Activated T-cell treated with anti-CD3 and anti-CD28 coated beads, Interleukin-2, amount 50 U/mL, for 24 hours (primary cell): ENCODE measurements around the gene INTS7.
"Not testable (repeated sequence)": the region's sequence is repeated elsewhere in the genome, so short reads cannot be mapped to it uniquely, and the experiment has no call there.

Experiments
- DNase-seq: peaks from one replicate; pipeline ENCODE4 v3.0.0-alpha.2; 2020
- H3K27ac Mint-ChIP-seq: 2 replicates; pipeline ENCODE4 v1.8.0; 2020; ENCODE audit warnings: mild to moderate bottlenecking, mixed read lengths
- H3K27me3 Mint-ChIP-seq: 2 replicates; pipeline ENCODE4 v1.8.0; 2020; ENCODE audit warnings: mixed read lengths
- H3K36me3 Mint-ChIP-seq: 2 replicates; pipeline ENCODE4 v1.8.0; 2020; ENCODE audit warnings: low read depth, mixed read lengths
- H3K4me1 Mint-ChIP-seq: 2 replicates; pipeline ENCODE4 v1.8.0; 2020; ENCODE audit warnings: low read depth, mixed read lengths
- H3K4me3 Mint-ChIP-seq: 2 replicates; pipeline ENCODE4 v1.8.0; 2020; ENCODE audit warnings: mild to moderate bottlenecking, moderate library complexity, mixed read lengths
- H3K9me3 Mint-ChIP-seq: 2 replicates; pipeline ENCODE4 v1.8.0; 2020; ENCODE audit warnings: mixed read lengths

The INTS7 gene

DNA sequence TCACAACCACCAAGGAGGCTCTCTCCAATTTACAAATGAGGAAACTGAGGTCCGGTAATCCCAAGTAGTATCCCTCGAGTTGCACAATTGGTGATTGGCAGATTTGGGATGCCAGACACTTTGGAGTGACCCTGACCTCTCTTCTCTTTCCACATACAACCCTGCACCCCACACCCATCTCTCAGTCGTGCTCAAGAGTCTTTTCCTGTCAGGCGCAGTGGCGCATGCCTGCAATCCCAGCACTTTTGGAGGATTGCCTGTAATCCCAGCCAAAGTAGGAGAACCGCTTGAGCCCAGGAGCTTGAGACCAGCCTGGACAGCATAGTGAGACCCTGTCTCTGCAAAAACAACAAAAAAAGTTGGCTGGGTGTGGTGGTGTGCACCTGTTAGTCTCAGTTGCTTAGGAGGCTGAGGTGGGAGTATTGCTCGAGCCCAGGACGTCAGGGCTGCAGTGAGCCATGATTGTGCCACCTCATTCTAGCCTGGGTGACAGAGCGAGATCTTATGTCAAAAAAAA lies 113.7 kb downstream of the INTS7 start:
- DNase-seq, result no peak
- Mint-ChIP-seq H3K4me1 (no peaks in the 10 kb centered on the region), H3K36me3 (no peaks in the 10 kb centered on the region), H3K9me3 (no peaks in the 10 kb centered on the region), H3K27me3 (peaks cover 13% of the 10 kb centered on the region), H3K4me3 (no peak overlapping the region), H3K27ac (no peak overlapping the region)

GRCh38 chr1:211920602-211921226 lies 114.6 kb downstream of the INTS7 start:
- H3K4me1 Mint-ChIP-seq, result no peaks in the 10 kb centered on the region

GRCh38 chr1:211920141-211920572 lies 115.2 kb downstream of the INTS7 start:
- H3K27ac Mint-ChIP-seq, result no peak overlapping the region
- H3K36me3 Mint-ChIP-seq, result no peaks in the 10 kb centered on the region

More at GRCh38 chr1:211920602-211921226, 114.6 kb downstream of the INTS7 start:
- DNase-seq, result no peak
- Mint-ChIP-seq H3K9me3 (no peaks in the 10 kb centered on the region), H3K4me3 (no peak overlapping the region), H3K27ac (no peak overlapping the region), H3K27me3 (peaks cover 13% of the 10 kb centered on the region), H3K36me3 (no peaks in the 10 kb centered on the region)

GRCh38 chr1:211918843-211919414 lies 116.4 kb downstream of the INTS7 start:
- Mint-ChIP-seq H3K9me3 (no peaks in the 10 kb centered on the region), H3K4me1 (no peaks in the 10 kb centered on the region), H3K27ac (no peak overlapping the region), H3K27me3 (peaks cover 13% of the 10 kb centered on the region), H3K4me3 (no peak overlapping the region), H3K36me3 (no peaks in the 10 kb centered on the region)
- no peak for DNase-seq

More at GRCh38 chr1:211920141-211920572, 115.2 kb downstream of the INTS7 start:
- no peaks in the 10 kb centered on the region for H3K4me1 Mint-ChIP-seq
- DNase-seq, result no peak
- no peak overlapping the region for H3K4me3 Mint-ChIP-seq
- H3K27me3 Mint-ChIP-seq, result peaks cover 13% of the 10 kb centered on the region
- H3K9me3 Mint-ChIP-seq, result no peaks in the 10 kb centered on the region

- not testable (repeated sequence) for H3K27ac Mint-ChIP-seq, H3K9me3 Mint-ChIP-seq, H3K4me1 Mint-ChIP-seq, DNase-seq, H3K4me3 Mint-ChIP-seq, H3K36me3 Mint-ChIP-seq
- peaks cover 13% of the 10 kb centered on the region for H3K27me3 Mint-ChIP-seq
These were observed 118.9 kb downstream of the INTS7 start for GRCh38 chr1:211916458-211916857.

- Mint-ChIP-seq H3K9me3 (no peaks in the 10 kb centered on the region), H3K4me1 (no peaks in the 10 kb centered on the region), H3K27ac (no peak overlapping the region), H3K4me3 (no peak overlapping the region), H3K36me3 (no peaks in the 10 kb centered on the region), H3K27me3 (peaks cover 12% of the 10 kb centered on the region)
- no peak for DNase-seq
These were observed 119.4 kb downstream of the INTS7 start for GRCh38 chr1:211915924-211916323.

DNA sequence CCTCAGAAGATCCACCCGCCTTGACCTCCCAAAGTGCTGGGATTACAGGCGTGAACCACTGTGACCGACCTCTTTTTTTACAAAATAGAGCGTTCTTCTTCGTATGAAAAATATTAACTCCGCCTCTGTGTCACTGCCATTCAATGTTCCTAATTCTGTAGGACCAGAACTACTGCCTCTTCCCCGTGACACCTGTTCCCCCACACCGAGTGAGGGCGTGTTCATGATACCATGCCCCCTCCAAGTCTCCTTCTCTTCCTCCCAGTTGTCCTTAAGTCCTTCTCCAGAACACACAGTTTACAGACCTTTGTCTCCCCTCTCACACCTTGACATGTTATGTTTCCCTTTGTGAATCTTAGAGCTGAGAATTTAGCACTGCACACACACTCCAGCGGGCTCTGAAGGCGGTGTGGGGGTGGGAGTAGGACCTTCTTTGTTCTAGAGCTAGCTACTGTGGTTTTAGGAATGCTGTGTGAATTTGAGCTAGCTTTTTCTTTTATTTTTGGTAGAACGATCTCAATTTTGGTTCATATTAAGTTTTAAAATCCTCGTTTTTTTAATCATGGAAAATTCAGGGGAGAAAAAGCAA lies 122.4 kb downstream of the INTS7 start:
- Mint-ChIP-seq H3K9me3 (no peaks in the 10 kb centered on the region), H3K4me3 (no peak overlapping the region), H3K4me1 (no peaks in the 10 kb centered on the region), H3K36me3 (no peaks in the 10 kb centered on the region), H3K27me3 (peaks cover 20% of the 10 kb centered on the region), H3K27ac (no peak overlapping the region)
- DNase-seq, result no peak

GRCh38 chr1:211912038-211912437 lies 123.3 kb downstream of the INTS7 start:
- H3K9me3 Mint-ChIP-seq, result no peaks in the 10 kb centered on the region
- no peaks in the 10 kb centered on the region for H3K36me3 Mint-ChIP-seq
- no peak overlapping the region for H3K4me3 Mint-ChIP-seq
- DNase-seq, result no peak
- peaks cover 19% of the 10 kb centered on the region for H3K27me3 Mint-ChIP-seq
- H3K27ac Mint-ChIP-seq, result no peak overlapping the region
- no peaks in the 10 kb centered on the region for H3K4me1 Mint-ChIP-seq

DNA sequence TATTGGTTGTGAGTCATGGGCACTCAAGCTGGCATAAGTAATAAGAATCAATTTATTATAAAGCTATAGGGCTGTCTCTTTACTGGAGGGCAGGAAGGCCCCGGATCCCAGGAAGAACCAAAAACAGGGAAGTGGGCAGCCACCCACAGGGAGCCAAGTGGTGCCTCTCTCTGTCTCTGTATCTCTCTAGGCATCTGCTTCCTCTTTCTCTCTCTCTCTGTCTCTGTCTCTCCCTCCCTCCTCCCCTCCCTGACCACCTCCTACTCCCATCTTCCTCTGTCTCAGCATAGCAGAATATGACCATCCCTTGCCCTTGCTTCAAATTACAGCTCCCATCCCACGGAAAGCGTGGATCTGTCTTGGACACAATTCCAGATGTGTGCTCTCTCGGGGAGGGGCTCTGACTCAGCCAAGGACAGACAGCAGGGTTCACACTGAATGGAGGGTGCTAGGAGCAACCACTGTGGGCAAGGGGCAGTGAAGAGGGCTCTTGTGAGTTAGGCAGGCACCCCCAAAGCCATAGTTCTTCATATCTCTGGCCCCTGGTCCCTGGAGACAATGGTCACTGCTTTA lies 124.4 kb downstream of the INTS7 start:
- no peak for DNase-seq

DNA sequence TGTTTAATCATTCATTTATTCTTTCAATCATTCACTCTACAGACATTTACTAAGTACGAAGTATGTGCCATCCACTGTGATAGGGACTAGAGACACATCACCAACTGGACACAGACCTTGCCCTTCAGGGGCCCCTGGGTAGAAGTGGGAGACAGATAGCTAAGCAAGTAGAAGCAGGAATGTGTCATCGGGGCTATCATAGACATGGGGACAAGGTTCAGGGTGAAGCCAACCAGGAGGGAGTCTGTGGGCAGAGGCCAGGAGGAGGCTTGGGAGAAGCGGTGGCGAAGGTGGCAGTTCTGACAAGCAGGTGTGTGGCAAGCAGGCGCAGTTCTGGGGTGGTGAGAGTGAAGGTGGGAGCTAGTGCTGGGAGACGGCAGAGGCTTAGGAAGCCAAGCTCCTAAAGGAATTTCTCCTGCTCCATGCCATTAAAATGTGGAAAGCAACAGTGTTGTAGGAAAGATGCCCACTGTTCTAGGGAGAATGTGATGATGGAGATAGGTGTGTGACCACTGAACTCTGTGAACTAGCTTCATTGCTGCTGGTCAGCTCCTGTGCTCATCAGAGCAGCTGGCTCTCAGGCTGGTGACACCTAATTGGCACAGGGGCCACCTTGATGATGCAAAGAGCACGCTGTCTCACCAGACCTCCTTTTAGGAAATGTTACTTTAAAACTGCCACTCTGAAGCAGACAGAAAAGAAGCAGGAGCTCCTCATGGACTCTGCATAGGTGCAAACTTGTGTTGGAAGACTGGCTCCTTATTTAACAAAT lies 125.1 kb downstream of the INTS7 start:
- Mint-ChIP-seq H3K27ac (no peak overlapping the region), H3K4me3 (no peak overlapping the region), H3K4me1 (no peaks in the 10 kb centered on the region), H3K27me3 (peaks cover 20% of the 10 kb centered on the region), H3K36me3 (no peaks in the 10 kb centered on the region), H3K9me3 (no peaks in the 10 kb centered on the region)
- no peak for DNase-seq

More for the DNA sequence above, 124.4 kb downstream of the INTS7 start:
- no peak overlapping the region for H3K4me3 Mint-ChIP-seq
- H3K9me3 Mint-ChIP-seq, result no peaks in the 10 kb centered on the region
- no peaks in the 10 kb centered on the region for H3K4me1 Mint-ChIP-seq
- no peak overlapping the region for H3K27ac Mint-ChIP-seq
- H3K27me3 Mint-ChIP-seq, result peaks cover 18% of the 10 kb centered on the region
- no peaks in the 10 kb centered on the region for H3K36me3 Mint-ChIP-seq

DNA sequence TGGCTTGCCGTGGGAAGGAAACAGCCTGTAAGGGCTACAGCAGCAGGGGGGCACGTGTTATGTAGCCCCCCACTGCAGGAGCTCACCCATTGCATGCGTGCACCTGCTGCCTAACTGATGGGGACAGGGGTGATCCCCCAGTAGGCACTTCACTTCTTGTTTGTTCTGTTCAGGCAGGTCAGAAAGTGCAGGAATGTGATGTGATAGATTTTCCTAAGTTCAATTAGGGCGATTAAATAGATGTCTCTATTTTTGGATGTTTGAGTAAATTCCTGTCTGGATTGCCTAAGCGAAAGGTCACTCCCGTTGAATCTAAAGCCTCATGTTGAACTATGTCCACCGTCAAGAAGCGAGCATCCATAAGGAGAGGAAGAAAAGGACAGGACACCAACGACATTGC lies 126.0 kb downstream of the INTS7 start:
- H3K27me3 Mint-ChIP-seq, result peaks cover 20% of the 10 kb centered on the region
- H3K9me3 Mint-ChIP-seq, result no peaks in the 10 kb centered on the region
- H3K4me1 Mint-ChIP-seq, result no peaks in the 10 kb centered on the region
- no peaks in the 10 kb centered on the region for H3K36me3 Mint-ChIP-seq
- no peak overlapping the region for H3K27ac Mint-ChIP-seq
- no peak for DNase-seq
- no peak overlapping the region for H3K4me3 Mint-ChIP-seq

- peaks cover 20% of the 10 kb centered on the region for H3K27me3 Mint-ChIP-seq
- no peak overlapping the region for H3K27ac Mint-ChIP-seq
- H3K9me3 Mint-ChIP-seq, result no peaks in the 10 kb centered on the region
- no peak for DNase-seq
- H3K4me1 Mint-ChIP-seq, result no peaks in the 10 kb centered on the region
- no peak overlapping the region for H3K4me3 Mint-ChIP-seq
- H3K36me3 Mint-ChIP-seq, result no peaks in the 10 kb centered on the region
These were observed 126.4 kb downstream of the INTS7 start for GRCh38 chr1:211908951-211909350.

DNA sequence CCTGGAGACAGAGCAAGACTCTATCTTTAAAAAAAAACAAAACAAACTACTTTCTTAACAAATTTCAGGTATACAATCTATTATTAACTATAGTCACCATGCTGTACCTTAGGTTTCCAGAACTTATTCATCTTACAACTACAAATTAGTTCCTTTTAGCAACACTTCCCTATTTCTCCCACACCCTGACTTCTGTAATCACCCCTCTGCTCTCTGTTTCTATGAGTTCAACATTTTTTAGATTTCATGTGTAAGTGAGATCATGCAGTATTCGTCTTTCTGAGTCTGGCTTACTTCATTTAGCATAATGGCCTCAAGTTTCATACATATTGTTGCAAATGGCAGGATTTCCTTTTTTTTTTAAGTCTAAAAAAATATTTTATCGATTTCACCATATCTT lies 126.9 kb downstream of the INTS7 start:
- H3K9me3 Mint-ChIP-seq, result no peaks in the 10 kb centered on the region
- peaks cover 20% of the 10 kb centered on the region for H3K27me3 Mint-ChIP-seq
- H3K4me1 Mint-ChIP-seq, result no peaks in the 10 kb centered on the region
- H3K4me3 Mint-ChIP-seq, result no peak overlapping the region
- no peaks in the 10 kb centered on the region for H3K36me3 Mint-ChIP-seq
- H3K27ac Mint-ChIP-seq, result no peak overlapping the region
- DNase-seq, result no peak

DNA sequence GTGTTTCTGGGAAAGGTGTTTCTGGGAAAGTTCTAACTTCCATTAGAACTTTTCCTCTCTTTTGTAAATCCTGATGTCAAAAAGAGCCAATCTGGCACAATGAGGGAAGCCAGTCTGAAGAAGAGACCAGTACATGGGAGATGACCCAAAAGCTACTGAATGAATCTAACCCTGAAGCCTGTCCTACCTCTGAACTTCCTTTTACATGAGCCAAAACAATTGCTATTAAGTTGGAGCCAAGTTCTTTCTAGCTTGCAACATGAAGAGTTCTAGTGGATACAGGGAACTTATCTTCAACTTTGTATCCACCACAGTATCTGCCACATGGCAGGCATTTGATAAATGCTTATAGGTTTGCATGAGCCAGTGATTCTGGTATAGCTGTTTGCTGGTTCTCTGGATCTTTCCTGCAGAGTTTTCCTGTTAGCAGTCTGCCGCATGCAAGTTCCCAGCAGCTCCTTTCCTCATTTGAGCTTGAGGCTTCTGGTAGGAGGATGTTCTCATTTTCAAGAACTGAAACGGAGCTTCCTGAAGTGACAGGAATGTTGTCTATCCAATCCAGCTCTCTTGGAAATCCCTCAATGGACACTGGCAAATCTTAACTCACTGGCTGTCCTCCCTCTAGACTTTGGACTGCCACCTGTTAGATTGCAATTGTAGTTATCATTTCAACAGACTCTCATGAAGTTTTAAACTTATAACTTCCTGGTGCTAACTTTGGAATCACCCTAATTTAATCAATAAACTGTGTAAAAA lies 131.7 kb downstream of the INTS7 start:
- no peak for DNase-seq
- Mint-ChIP-seq H3K27ac (no peak overlapping the region), H3K36me3 (no peaks in the 10 kb centered on the region)

More for the DNA sequence above, 131.7 kb downstream of the INTS7 start:
- no peak overlapping the region for H3K4me3 Mint-ChIP-seq
- no peaks in the 10 kb centered on the region for H3K4me1 Mint-ChIP-seq
- H3K27me3 Mint-ChIP-seq, result peaks cover 4% of the 10 kb centered on the region
- H3K9me3 Mint-ChIP-seq, result no peaks in the 10 kb centered on the region
